Measurements from ENCODE around the gene NPY1R. TPM values are rescaled to one million over a fixed set of nuclear protein-coding genes. Genes with fewer than 3 reads are reported as not detected.

NPY1R gene
- total RNA-seq, 1 donor from 2014 or later = not detected

- ChIA-PET CTCF (no interaction called here), POLR2A (no interaction called here)
- H3K9me3 Mint-ChIP-seq = no peaks in the 10 kb centered on the region
- intact Hi-C loops (cut with micrococcal nuclease) = no loop called here
- H3K27ac Mint-ChIP-seq = no peak overlapping the region
- no peaks in the 10 kb centered on the region for H3K36me3 Mint-ChIP-seq (ENCODE audit: low read depth)
- peaks cover 18% of the 10 kb centered on the region for H3K4me1 Mint-ChIP-seq
- H3K4me3 Mint-ChIP-seq = no peak overlapping the region
- no peak for ATAC-seq (ENCODE audit: low read depth)
- peaks cover 49% of the 10 kb centered on the region for H3K27me3 Mint-ChIP-seq
- TF ChIP-seq CTCF (IDR thresholded peaks at IDR 0.05) = no peak
- no peak for DNase-seq
These were observed 3.0 kb upstream of the NPY1R start for GRCh38 chr4:163335384-163335783.

GRCh38 chr4:163331629-163332376 is 593 bp downstream of the NPY1R start:
- Mint-ChIP-seq H3K4me1 (peaks cover 18% of the 10 kb centered on the region), H3K27ac (no peak overlapping the region), H3K9me3 (no peaks in the 10 kb centered on the region), H3K4me3 (peak overlapping the region; percentile 71), H3K36me3 (ENCODE audit: low read depth) (no peaks in the 10 kb centered on the region), H3K27me3 (peaks cover 46% of the 10 kb centered on the region)
- ATAC-seq (ENCODE audit: low read depth) (no peak), DNase-seq (no peak)
- no peak for TF ChIP-seq CTCF (IDR thresholded peaks at IDR 0.05)
- ChIA-PET POLR2A (no interaction called here), CTCF (no interaction called here)
- intact Hi-C loops (cut with micrococcal nuclease) = loop anchor here (1.0 to 2.0 kb wide), 3 partner anchors 217 to 835 kb away; no protein-coding TSS in a partner anchor

GRCh38 chr4:163330916-163331628 is 1.3 kb downstream of the NPY1R start:
- intact Hi-C loops (cut with micrococcal nuclease) = no loop called here
- Mint-ChIP-seq H3K27ac (no peak overlapping the region), H3K4me3 (peak overlapping the region; percentile 32), H3K36me3 (ENCODE audit: low read depth) (no peaks in the 10 kb centered on the region), H3K27me3 (peaks cover 47% of the 10 kb centered on the region), H3K9me3 (no peaks in the 10 kb centered on the region), H3K4me1 (peaks cover 18% of the 10 kb centered on the region)
- ChIA-PET CTCF (no interaction called here), POLR2A (no interaction called here)
- no peak for TF ChIP-seq CTCF (IDR thresholded peaks at IDR 0.05)
- ATAC-seq (ENCODE audit: low read depth) (no peak), DNase-seq (no peak)

GRCh38 chr4:163317110-163317509 is 15.3 kb downstream of the NPY1R start:
- ChIA-PET CTCF (no interaction called here), POLR2A (no interaction called here)
- TF ChIP-seq CTCF (IDR thresholded peaks at IDR 0.05) = no peak
- no peak overlapping the region for H3K27ac Mint-ChIP-seq
- no peak overlapping the region for H3K4me3 Mint-ChIP-seq
- no peaks in the 10 kb centered on the region for H3K4me1 Mint-ChIP-seq
- intact Hi-C loops (cut with micrococcal nuclease) = no loop called here
- no peaks in the 10 kb centered on the region for H3K36me3 Mint-ChIP-seq (ENCODE audit: low read depth)
- peaks cover 7% of the 10 kb centered on the region for H3K27me3 Mint-ChIP-seq
- DNase-seq = no peak
- peaks cover 28% of the 10 kb centered on the region for H3K9me3 Mint-ChIP-seq
- ATAC-seq (ENCODE audit: low read depth) = no peak

GRCh38 chr4:163309466-163309865 is 22.9 kb downstream of the NPY1R start:
- no peak overlapping the region for H3K27ac Mint-ChIP-seq
- H3K9me3 Mint-ChIP-seq = peaks cover 2% of the 10 kb centered on the region
- DNase-seq (no peak), ATAC-seq (ENCODE audit: low read depth) (no peak)
- H3K4me3 Mint-ChIP-seq = no peak overlapping the region
- H3K27me3 Mint-ChIP-seq = peaks cover 6% of the 10 kb centered on the region
- CTCF ChIA-PET = no interaction called here
- intact Hi-C loops (cut with micrococcal nuclease) = no loop called here
- TF ChIP-seq CTCF (IDR thresholded peaks at IDR 0.05) = no peak
- no peaks in the 10 kb centered on the region for H3K36me3 Mint-ChIP-seq (ENCODE audit: low read depth)
- H3K4me1 Mint-ChIP-seq = no peaks in the 10 kb centered on the region
- POLR2A ChIA-PET = no interaction called here

All from activated B cell treated with CpG ODN at 0.5 μM for 24 hours (primary cell).